GM10847 (cell line): ENCODE measurements around the gene CHRDL2.

ENCODE experiments used
- POLR2A ChIP-seq: IDR thresholded peaks from 2 replicates; pipeline ENCODE4 v1.6.1; 2011; ENCODE audit not compliant: insufficient read length; ENCODE audit errors: extremely low read depth

CHRDL2 gene

DNA sequence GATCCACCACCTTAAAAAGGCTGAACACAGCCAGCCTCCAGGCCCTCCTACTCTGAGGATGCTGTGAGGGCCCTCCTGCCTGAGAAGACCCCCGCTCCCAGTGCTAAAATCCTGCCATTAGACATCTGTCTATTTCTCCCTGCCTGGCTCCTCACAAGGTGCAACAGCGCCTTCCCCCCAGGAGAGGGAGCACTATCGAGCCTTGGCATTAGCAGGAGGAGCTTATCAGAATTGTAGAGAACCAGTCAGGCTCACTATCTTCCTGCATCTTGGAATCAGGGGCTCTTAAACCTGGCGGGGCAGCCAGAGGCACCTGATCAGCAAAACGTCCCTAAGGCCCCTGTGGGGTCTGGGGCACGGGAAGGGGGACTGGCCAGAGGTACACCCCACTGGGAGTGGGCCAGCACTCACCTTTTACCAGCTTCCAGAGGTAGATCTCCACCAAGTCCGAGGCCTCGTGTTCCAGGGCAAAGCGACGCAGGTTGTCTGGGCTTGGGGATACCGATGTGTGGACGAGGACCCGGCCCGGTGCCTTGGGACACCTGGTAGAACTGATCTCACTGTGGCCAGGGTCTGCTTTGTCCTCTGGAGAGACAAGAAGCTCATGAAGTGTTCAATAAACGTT is 28.7 kb downstream of the CHRDL2 start:
- TF ChIP-seq POLR2A = no peak

DNA sequence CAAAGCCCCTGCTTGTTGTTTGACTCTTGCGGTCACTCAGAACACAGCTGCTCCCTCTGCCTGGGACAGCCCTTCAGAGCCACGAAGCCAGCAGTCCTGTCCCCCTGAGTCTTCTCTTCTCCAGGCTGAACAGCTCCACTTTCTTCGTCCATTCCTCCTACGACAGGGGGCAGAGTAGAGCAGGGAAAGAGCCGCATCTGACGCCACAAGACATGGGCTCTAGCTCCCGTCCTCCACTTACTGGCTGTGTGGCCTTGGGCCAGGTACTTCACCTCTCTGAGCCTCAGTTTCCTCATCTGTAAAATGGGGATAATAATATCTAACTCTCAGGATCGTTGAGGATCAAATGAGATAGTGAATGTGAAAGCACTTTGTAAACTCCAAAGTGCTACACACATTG is 29.9 kb downstream of the CHRDL2 start:
- no peak for TF ChIP-seq POLR2A

DNA sequence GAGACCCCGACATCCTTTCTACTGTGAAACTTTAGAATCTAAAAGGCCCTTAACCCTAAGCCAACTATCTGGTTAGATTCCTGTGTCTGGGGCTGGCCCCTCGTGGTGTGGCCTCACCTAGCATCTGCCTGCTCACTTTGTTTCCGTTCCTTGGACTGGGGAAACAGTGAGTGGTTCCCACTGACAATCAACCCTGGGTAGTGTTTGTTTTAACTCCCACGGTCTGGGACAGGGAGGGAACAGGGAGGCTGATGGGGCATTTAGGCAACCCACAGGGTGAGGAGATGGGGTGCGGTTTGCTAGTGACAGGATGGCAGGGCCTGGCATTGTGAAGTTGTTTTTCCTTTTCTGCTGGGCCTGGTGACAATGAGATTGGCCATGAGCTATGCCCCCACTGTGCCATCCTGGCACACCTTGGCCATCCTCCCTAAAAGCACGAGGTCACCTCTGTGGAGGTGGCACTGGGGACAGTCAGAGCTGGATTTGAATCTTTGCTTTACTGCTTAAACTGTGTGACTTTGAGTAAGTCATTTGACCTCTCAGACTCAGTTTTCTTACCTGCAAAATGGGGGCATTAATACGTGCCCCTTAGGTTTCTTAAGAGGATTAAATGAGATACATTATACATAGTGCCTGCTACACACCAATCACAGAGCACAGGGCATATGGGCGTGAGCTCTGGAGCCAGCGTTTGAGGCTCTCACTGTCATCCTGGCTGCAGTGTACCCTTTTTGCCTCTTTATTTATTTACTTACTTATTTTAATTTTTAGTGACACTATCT is 31.4 kb downstream of the CHRDL2 start:
- TF ChIP-seq POLR2A = no peak

DNA sequence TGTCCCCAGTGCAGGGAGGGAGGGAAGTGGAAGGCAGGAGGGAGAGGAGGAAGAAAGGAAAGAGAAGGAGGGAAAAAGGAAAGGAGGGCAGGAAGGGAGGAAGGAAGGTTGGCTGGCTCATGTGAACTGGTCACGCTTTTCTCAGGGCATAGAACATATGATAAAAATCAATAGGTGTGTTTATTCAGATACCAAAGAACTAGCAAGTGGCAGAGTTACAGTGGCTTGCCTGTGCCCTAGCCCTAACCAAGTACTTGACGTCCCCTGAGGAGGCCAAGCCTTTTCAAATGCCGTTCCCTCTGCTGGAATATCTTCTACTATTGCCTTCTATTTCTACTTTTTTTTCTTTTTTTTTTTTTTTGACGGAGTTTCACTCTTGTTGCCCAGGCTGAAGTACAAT is 33.5 kb downstream of the CHRDL2 start:
- no peak for TF ChIP-seq POLR2A

DNA sequence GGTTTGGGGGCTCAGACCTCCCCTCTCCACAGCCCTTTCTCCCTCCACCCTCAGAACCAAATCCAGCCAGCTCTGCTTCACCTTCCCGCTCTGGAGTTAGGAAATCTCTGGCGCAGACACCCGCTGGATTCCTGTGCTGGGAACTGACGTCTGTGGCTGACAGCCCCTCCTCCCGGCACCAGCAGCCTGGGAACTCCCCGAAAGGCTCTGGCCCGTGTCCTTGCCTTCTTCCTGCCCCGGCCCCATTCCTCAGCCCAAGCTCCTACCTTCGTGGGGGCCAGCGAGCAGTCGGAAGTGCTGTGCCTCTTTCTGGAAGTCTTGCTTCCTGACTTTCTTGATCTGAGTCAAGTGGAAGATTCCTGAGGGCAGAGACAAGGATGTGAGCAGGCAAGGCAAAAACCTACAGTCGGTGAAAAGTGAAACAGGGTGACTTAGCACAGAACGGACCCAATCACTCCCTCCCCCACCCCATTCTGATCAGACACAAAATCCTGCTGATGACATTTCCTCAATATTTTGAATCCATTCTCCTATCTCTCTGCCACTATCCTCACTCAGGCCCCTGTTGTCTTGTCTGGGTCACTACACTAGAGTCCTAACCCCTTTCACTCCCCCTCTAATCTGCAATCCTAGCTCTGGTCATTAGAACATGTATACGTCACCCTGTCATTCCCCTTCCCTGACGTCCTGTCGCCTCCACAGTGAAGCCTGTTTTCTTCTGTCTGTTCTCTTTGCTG is 34.1 kb downstream of the CHRDL2 start:
- TF ChIP-seq POLR2A = no peak

DNA sequence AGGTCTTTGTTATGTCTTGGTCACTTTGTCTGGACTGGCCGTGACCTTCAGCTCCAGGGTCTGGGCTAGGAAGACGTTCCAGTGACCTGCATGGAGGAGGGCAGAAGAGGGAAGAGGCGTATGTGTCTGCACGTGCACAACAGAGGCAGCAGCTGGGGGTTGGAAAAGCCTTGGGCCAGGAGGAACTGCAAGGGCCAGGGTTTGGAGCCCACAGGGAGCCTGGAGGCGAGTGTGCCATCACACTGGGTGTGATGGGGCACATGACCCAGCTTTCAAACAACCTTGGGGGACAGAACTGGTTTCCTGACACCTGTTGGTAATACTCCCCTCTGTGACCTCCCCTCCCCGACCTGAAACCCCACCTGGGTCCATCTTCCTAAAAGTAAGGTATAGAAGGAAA is 34.7 kb downstream of the CHRDL2 start:
- TF ChIP-seq POLR2A = no peak

DNA sequence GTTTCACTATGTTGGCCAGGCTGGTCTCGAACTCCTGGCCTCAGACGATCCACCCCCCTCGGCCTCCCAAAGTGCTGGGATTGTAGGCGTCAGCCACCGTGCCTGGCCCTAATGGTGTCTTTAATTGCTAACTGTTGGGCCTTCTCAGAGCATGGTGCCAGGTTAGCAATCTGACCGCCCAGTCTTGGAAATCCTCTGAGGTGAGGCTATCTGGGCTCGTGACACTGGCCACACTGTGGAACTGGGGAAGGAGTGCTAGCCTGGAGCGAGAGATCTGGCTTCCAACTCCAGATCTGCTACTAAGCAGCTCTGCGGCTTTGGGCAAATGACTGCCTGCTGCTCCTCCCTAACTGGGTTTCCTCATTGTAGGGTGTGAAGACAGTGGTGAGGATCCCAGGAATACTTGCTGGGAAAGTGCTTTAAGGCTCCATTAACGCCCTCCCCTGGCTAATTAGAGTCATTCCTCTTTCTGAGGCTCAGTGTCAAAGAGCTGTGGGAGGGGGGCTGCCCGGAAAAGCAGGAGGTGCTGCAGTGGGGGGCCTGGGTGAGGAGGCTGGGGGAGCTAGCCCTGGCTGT is 35.4 kb downstream of the CHRDL2 start:
- no peak for TF ChIP-seq POLR2A

DNA sequence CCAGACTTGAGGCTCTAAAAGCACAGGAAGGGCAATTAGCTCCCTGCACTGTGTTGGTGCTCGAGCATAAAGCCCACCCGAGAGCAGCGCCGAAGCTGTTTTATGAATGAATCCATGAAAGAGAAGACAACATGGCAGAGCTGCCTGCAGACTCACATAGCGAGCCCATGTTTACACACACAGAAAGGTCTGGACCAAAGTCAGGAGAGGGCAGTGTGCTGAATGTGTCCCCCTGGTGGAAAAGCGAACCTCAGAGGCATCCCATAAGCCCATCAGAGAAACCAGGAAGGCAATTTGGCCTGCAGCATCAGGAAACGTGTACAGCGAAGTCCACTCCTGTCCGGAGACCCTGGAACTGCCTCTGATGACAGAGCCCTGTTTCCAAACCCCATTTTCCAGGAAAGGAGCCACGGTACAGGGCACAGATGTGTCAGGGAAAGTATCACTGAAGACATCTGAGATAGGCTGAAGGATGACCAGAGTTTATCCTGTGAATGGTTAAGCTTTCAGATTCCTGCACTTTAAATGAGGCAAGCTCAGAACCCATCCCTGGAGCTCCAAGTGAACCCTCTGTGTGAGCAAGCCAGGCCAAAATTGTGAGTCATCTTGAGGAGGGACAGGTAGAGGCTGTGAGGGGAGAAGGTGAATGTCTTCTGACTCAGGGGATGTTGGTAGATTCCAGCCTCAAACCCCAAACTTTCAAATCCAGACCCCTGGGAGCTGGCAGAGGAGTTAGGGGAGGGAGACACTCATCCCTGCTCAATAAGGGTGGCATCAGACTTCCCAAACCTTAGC is 36.9 kb downstream of the CHRDL2 start:
- no peak for TF ChIP-seq POLR2A

DNA sequence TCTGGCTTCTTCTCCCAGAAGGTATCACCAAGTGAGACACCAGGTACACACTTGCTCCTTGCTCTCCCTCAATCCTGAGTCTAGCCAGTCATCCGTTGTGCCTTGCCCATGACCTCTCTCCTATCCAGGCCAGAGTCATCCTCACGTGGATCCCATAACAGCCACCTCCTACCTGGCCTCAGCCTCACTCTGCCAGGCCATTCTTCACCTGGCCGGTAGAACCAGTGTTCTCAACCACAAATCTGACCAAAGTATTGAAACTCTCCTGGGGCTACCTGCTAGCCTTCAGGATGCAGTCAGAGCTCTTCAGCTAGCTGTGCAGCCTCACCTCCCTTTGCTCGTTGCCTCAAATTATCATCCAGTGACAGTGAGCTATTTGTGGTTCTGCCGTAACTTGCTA is 37.7 kb downstream of the CHRDL2 start:
- no peak for TF ChIP-seq POLR2A

DNA sequence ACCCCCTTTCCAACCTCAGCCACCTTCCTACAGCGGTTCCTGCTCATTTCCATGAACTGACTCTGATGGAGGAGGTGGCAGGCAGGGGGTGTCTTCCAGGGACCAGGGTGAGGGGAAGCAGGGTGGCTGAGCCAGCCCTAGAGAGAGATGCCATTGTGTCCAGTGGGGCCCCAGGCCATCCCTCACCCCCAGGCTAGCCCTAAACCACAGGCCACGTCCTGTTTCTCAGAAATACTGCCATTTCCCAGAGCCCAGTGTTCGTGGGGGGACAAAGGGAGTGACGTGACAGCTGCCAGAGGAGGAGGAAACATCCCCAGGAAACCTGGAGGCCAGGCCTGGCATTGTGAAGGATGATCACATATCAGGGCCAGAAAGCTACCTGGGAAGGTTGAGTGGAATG is 39.5 kb downstream of the CHRDL2 start:
- no peak for TF ChIP-seq POLR2A

DNA sequence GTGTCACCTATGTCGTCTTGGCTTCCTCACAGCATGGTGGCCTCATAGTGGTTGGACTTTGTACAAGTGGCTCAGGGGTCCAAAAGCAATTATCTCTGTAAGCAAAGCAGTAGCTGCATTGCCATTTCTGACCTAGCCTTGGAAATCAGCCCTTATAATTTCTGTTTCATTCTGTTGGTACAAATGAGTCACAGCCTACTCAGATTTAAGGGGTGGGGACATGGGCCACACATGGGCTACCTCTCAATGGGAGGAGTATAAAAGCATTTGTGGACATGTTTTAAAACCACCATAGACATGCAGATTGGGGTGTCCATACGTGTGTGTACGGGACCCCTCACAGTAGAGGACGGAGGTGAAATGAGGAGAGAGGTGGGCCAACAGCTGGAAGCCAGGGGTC is 41.6 kb downstream of the CHRDL2 start:
- TF ChIP-seq POLR2A = no peak

DNA sequence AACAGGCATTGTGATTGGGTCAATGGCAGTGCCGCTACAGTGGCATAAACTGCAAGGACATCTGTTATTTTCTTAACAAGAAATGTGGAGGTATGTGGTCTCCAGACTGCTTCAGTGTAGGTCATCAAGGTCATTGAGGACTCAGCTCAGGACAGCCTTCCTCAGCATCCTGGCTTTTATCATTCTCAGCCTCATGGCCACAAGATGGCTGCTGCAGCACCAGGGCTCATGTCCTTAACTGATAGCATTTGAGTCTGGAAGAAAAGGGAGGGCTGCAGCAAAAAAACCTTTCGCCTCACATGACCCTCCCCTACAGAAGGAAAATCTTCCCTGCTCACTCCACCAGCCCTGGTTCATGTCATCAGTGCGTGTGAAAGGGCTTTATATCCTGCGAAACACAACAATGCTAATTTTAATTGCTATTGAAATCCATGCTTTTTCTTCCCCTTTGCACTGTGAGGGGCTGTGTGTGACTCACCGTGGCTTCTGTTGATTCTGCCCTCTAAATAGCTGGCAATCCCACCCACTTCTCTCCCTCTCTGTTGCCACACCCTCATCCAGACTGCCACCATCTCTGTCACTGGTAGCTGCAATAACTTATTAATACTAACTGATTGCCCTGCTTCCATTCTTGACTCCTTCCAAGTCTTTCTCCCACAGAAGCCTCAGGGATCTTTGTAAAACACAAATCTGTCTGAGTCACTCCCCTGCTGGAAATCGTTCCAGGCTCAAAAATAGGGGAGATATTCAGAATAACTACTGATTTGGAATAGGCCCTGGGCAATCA is 43.8 kb downstream of the CHRDL2 start:
- TF ChIP-seq POLR2A = no peak

DNA sequence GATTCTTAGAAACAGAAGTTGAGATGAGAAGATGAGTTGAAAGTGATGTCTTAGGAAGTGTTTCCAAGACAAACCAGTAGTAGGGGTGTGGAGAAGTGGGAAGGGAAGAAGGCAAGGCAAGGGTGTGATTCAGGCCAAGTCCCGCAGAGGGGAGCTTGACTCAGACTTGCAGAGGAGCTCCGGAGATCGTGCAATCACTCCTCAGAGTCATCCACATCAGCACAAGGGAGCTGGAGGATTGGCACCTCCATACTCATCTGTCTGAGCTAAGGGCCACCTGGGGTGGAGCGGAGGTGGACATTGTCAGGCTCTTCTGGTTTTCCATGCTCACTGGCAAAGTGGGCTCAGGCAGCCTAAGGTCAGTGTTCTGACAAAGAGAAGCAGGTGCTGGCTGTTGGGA is 44.4 kb downstream of the CHRDL2 start:
- no peak for TF ChIP-seq POLR2A

DNA sequence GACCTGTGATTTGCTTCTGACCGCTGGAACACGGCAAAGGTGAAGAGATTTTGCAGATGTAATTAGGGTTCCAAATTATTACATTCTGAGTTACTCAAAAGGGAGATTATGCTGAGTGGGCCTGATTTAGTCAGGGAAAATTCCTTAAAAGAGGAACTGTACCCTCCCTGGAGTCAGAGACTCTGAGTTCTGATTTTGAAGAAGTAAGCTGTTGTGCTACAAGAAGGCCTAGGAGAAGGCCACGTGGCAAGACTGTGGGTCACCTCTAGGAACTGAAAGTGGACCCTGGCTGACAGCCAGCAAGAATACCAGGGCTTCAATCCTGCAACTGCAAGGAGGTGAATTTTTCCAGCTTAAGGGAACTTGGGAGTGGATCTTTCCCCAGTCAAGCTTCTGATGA is 45.3 kb downstream of the CHRDL2 start:
- TF ChIP-seq POLR2A = no peak

DNA sequence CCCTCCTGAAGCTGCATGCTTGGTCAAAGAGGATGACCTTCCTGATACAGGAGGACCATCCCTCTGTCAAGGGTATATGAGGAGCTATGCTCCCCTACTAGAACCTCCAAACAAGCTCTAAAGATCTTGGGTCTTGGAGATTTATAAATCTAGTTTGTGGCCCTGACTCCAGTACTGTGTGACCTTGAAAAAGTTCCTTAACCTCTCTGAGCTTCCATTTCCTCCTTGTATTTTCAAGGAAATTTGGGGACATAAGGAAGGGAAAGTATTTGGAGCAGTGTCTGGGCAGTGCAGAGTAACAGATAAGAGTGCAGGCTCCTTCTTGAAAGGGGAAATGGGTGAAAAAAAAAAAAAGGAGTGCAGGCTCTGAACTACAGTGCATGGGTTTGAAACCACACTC is 45.9 kb downstream of the CHRDL2 start:
- TF ChIP-seq POLR2A = no peak

DNA sequence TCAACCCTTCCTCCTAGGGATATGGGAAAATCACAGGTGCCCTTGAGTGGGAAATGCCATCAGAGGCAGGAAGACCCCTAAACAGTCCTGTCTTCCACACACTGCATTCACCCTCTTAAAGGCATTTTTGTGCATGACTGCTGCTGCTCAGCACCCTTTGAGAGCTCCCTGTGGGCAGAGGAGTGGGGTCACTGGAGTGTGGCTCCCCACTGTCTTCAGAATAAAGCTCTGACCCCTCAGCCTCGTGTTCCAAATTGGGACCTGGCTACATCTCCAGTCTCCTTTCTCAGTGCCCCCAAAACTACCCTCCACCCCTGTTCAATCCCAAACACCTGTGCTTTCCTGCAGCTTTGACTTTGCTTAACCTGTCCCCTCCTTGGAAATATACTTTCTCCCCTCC is 46.6 kb downstream of the CHRDL2 start:
- no peak for TF ChIP-seq POLR2A
